H1 (cell line): Measurements from ENCODE around the gene CT47A1. TPM values are rescaled to one million over a fixed set of nuclear protein-coding genes. Genes with fewer than 3 reads are reported as not detected.

Source experiments
- CHD7 ChIP-seq: fragments of 300-600 bp; sonication (generic); IDR thresholded peaks from 2 replicates; pipeline ENCODE4 v1.7.1; 2012; ENCODE audit warnings: low read length, moderate library complexity, mild to moderate bottlenecking, inconsistent platforms; ENCODE audit not compliant: insufficient replicate concordance
- polyA plus RNA-seq, 7 experiments: library from polyadenylated mRNA; depleted of rRNA in 3 of 7; stranded (reverse) in 5 of 7; unstranded in 2 of 7; fragments of >200 nt in 5 of 7; fragments of 200-250 nt in 2 of 7; gene quantifications; 1 replicate in 5 of 7; 2 replicates in 1 of 7; 4 replicates in 1 of 7; pipeline versions ENCODE4 v1.2.1 to v1.2.3, GENCODE V29; 2011 to 2013; ENCODE audit warnings: missing spikeins in 2 of 7, mixed read lengths in 2 of 7
- total RNA-seq: library from RNA; stranded (reverse); fragmentation: NEBNext Ultra II Directional; extraction: Animal tissue kit (Norgen Biotek cat#: 25700); gene quantifications from 2 replicates; pipeline ENCODE4 v1.2.1, GENCODE V29; 2021

CT47A1 gene
- total and polyA plus RNA-seq, 2 of the 8 experiments (the other 6 are each of a cell fraction or from before 2014, with no cell fraction given), result not detected

- TF ChIP-seq CHD7, result no peak
Measured at GRCh38 chrX:121000589-121000988, 15.0 kb upstream of the CT47A1 start (continued).
